H1 (cell line): Measurements from ENCODE around the gene GPRIN1. TPM values are rescaled to one million over a fixed set of nuclear protein-coding genes. Genes with fewer than 3 reads are reported as not detected.

ENCODE experiments used
- CTCF ChIA-PET: fragments of 300-600 bp; sonication (Branson Sonifier 250); formaldehyde crosslinking; loops from one replicate; lab custom pipeline; 2021; ENCODE audit not compliant: partially characterized antibody; lab: Charles Lee
- POLR2A ChIA-PET: fragments of 300-600 bp; sonication (Branson Sonifier 250); formaldehyde crosslinking; loops from one replicate; lab custom pipeline; 2021; ENCODE audit warnings: inconsistent platforms; ENCODE audit not compliant: partially characterized antibody; lab: Charles Lee
- DNase-seq, 2 experiments: peaks; one replicate each; pipeline versions ENCODE4 v3.0.0 to v3.0.0-alpha.2; 2010 to 2022; ENCODE audit warnings: low spot score in 2 of 2, low read depth in 1 of 2, mixed read lengths in 1 of 2
- FAIRE-seq: peaks from 2 replicates; lab custom pipeline; 2011; peaks lifted over from hg19 to GRCh38; lab: Jason Lieb, UNC
- H2AFZ ChIP-seq: 2 replicates; pipeline ENCODE4 v1.8.1; 2012; ENCODE audit warnings: low read length, inconsistent platforms
- H2AK5ac ChIP-seq: 2 replicates; pipeline ENCODE4 v1.6.1; 2013; ENCODE audit warnings: low read depth, low read length
- H2BK120ac ChIP-seq: replicated peaks from 2 replicates; pipeline ENCODE3; 2013; ENCODE audit warnings: low read depth, low read length, inconsistent platforms
- H2BK12ac ChIP-seq: 2 replicates; pipeline ENCODE4 v1.6.1; 2013; ENCODE audit warnings: low read depth, low read length
- H2BK15ac ChIP-seq: 2 replicates; pipeline ENCODE4 v1.6.1; 2013; ENCODE audit warnings: low read length
- H2BK20ac ChIP-seq: 2 replicates; pipeline ENCODE4 v1.6.1; 2013; ENCODE audit warnings: low read length
- H2BK5ac ChIP-seq: 2 replicates; pipeline ENCODE4 v1.6.1; 2013; ENCODE audit warnings: low read depth, low read length
- H3K14ac ChIP-seq: 2 replicates; pipeline ENCODE4 v1.6.1; 2013; ENCODE audit warnings: inconsistent platforms; ENCODE audit not compliant: insufficient read length
- H3K18ac ChIP-seq: 2 replicates; pipeline ENCODE4 v1.6.1; 2013; ENCODE audit warnings: low read length; ENCODE audit errors: extremely low read depth
- H3K23ac ChIP-seq: 2 replicates; pipeline ENCODE4 v1.6.1; 2013; ENCODE audit warnings: inconsistent platforms; ENCODE audit not compliant: insufficient read length
- H3K23me2 ChIP-seq: 2 replicates; pipeline ENCODE4 v1.6.1; 2013; ENCODE audit warnings: low read depth, low read length
- H3K27ac ChIP-seq: 2 replicates; pipeline ENCODE4 v1.6.1; 2011; ENCODE audit warnings: low read depth, low read length, inconsistent platforms
- H3K27me3 ChIP-seq, 4 experiments: replicated peaks in 1 of 4; 1 replicate in 1 of 4; 2 replicates in 3 of 4; pipeline versions ENCODE4 v1.6.1 to v1.8.1; 2011 to 2013; ENCODE audit warnings: low read length in 3 of 4, mild to moderate bottlenecking in 3 of 4, inconsistent platforms in 2 of 4, mixed read lengths in 2 of 4, moderate library complexity in 1 of 4; ENCODE audit not compliant: control insufficient read depth in 3 of 4, insufficient read depth in 3 of 4; ENCODE audit errors: extremely low read depth in 1 of 4
- H3K36me3 ChIP-seq, 4 experiments: 2 replicates each; pipeline versions ENCODE4 v1.6.1 to v1.8.1; 2011 to 2013; ENCODE audit warnings: mild to moderate bottlenecking in 4 of 4, low read length in 3 of 4, moderate library complexity in 2 of 4, control low read depth in 1 of 4, inconsistent platforms in 1 of 4; ENCODE audit not compliant: insufficient read depth in 4 of 4, control insufficient read depth in 2 of 4
- H3K4ac ChIP-seq: replicated peaks from 2 replicates; pipeline ENCODE3; 2013; ENCODE audit warnings: low read length, low read depth, mixed read lengths, inconsistent platforms; ENCODE audit not compliant: insufficient read length
- H3K4me1 ChIP-seq, 4 experiments: replicated peaks in 1 of 4; 1 replicate in 1 of 4; 2 replicates in 3 of 4; pipeline versions ENCODE4 v1.6.1 to v1.8.1; 2011 to 2013; ENCODE audit warnings: low read length in 3 of 4, inconsistent platforms in 2 of 4, mixed read lengths in 1 of 4; ENCODE audit not compliant: insufficient read depth in 4 of 4, control insufficient read depth in 3 of 4
- H3K4me2 ChIP-seq, 2 experiments: 2 replicates each; pipeline versions ENCODE4 v1.6.1 to v1.8.1; 2011 to 2013; ENCODE audit warnings: low read depth in 2 of 2, low read length in 2 of 2, control low read depth in 1 of 2, inconsistent platforms in 1 of 2, mild to moderate bottlenecking in 1 of 2; ENCODE audit not compliant: insufficient read depth in 1 of 2
- H3K4me3 ChIP-seq, 4 experiments: fragments of 200-600, 300-600 bp in 1 of 4; sonication (generic), shearing (Covaris generic), sonication (Bioruptor Twin) in 1 of 4; 2 replicates each; pipeline versions ENCODE4 v1.5.1 to v1.8.1; 2011 to 2016; ENCODE audit warnings: low read length in 4 of 4, low read depth in 3 of 4, control low read depth in 2 of 4, inconsistent platforms in 2 of 4, mild to moderate bottlenecking in 2 of 4, mixed read lengths in 1 of 4, moderate library complexity in 1 of 4; ENCODE audit not compliant: insufficient read depth in 2 of 4; ENCODE audit errors: extremely low read depth in 1 of 4
- H3K56ac ChIP-seq: replicated peaks from 2 replicates; pipeline ENCODE3; 2013; ENCODE audit warnings: low read depth, mild to moderate bottlenecking, mixed read lengths, low read length, inconsistent platforms; ENCODE audit not compliant: insufficient read length
- H3K79me1 ChIP-seq: 2 replicates; pipeline ENCODE4 v1.6.1; 2013; ENCODE audit warnings: low read depth, low read length, control low read depth
- H3K79me2 ChIP-seq, 2 experiments: 2 replicates each; pipeline versions ENCODE4 v1.6.1 to v1.8.1; 2012 to 2013; ENCODE audit warnings: low read length in 2 of 2, mild to moderate bottlenecking in 2 of 2, inconsistent platforms in 1 of 2; ENCODE audit not compliant: insufficient read depth in 2 of 2, control insufficient read depth in 1 of 2
- H3K9ac ChIP-seq, 4 experiments: replicated peaks in 1 of 4; 1 replicate in 1 of 4; 2 replicates in 3 of 4; pipeline versions ENCODE4 v1.6.1 to v1.8.1; 2011 to 2013; ENCODE audit warnings: low read depth in 3 of 4, low read length in 3 of 4, control low read depth in 2 of 4, mild to moderate bottlenecking in 2 of 4, moderate library complexity in 2 of 4, inconsistent platforms in 1 of 4; ENCODE audit errors: extremely low read depth in 1 of 4
- H3K9me3 ChIP-seq, 2 experiments: 2 replicates each; pipeline versions ENCODE4 v1.6.1 to v1.8.1; 2012 to 2013; ENCODE audit warnings: mild to moderate bottlenecking in 2 of 2, moderate library complexity in 2 of 2, control low read depth in 1 of 2, inconsistent platforms in 1 of 2, low read depth in 1 of 2, low read length in 1 of 2, mixed read lengths in 1 of 2; ENCODE audit not compliant: insufficient read depth in 2 of 2
- H4K20me1 ChIP-seq, 2 experiments: replicated peaks in 1 of 2; 2 replicates each; pipeline versions ENCODE3 to v1.8.1; 2011 to 2013; ENCODE audit warnings: inconsistent platforms in 2 of 2, low read length in 2 of 2, mild to moderate bottlenecking in 1 of 2; ENCODE audit not compliant: insufficient read depth in 2 of 2, control insufficient read depth in 1 of 2
- H4K5ac ChIP-seq: 2 replicates; pipeline ENCODE4 v1.6.1; 2013; ENCODE audit warnings: low read length, low read depth, mixed read lengths, inconsistent platforms; ENCODE audit not compliant: insufficient read length
- H4K8ac ChIP-seq: 2 replicates; pipeline ENCODE4 v1.8.0; 2013; ENCODE audit warnings: mild to moderate bottlenecking, moderate library complexity, low read length, inconsistent platforms; ENCODE audit not compliant: insufficient read depth; ENCODE audit errors: extremely low read depth
- H4K91ac ChIP-seq: replicated peaks from 2 replicates; pipeline ENCODE3; 2013; ENCODE audit warnings: low read length, mixed read lengths, inconsistent platforms; ENCODE audit not compliant: insufficient read length
- CTCF ChIP-seq, 3 experiments: IDR thresholded peaks; 1 replicate in 2 of 3; 2 replicates in 1 of 3; pipeline versions ENCODE4 v1.5.1 to v1.6.1; 2011; ENCODE audit warnings: low read length in 3 of 3, mild to moderate bottlenecking in 3 of 3, inconsistent platforms in 2 of 3, low read depth in 1 of 3, moderate library complexity in 1 of 3; ENCODE audit not compliant: insufficient read depth in 1 of 3; ENCODE audit errors: control extremely low read depth in 1 of 3
- KDM5A ChIP-seq: fragments of 200-600 bp; IDR thresholded peaks from 2 replicates; pipeline ENCODE4 v1.7.1; 2012; ENCODE audit warnings: mild to moderate bottlenecking, low read length, inconsistent platforms, mixed read lengths
- WGBS, 2 experiments: shearing (Covaris generic) in 1 of 2; methylation state at CpG; one replicate each; pipeline versions ENCODE4 v1.1.6 to v1.1.7; 2013 to 2015; ENCODE audit warnings: low lambda C conversion rate in 2 of 2, mixed read lengths in 2 of 2, inconsistent platforms in 1 of 2, low coverage in 1 of 2, missing lambda C conversion rate in 1 of 2; ENCODE audit not compliant: insufficient replicate concordance in 2 of 2, insufficient coverage in 1 of 2, insufficient read length in 1 of 2; ENCODE audit errors: extremely low coverage in 1 of 2, missing lambda C conversion rate in 1 of 2; 5-methylcytosine and 5-hydroxymethylcytosine counted together
- polyA plus RNA-seq, 7 experiments: library from polyadenylated mRNA; depleted of rRNA in 3 of 7; stranded (reverse) in 5 of 7; unstranded in 2 of 7; fragments of >200 nt in 5 of 7; fragments of 200-250 nt in 2 of 7; gene quantifications; 1 replicate in 5 of 7; 2 replicates in 1 of 7; 4 replicates in 1 of 7; pipeline versions ENCODE4 v1.2.1 to v1.2.3, GENCODE V29; 2011 to 2013; ENCODE audit warnings: missing spikeins in 2 of 7, mixed read lengths in 2 of 7
- total RNA-seq: library from RNA; stranded (reverse); fragmentation: NEBNext Ultra II Directional; extraction: Animal tissue kit (Norgen Biotek cat#: 25700); gene quantifications from 2 replicates; pipeline ENCODE4 v1.2.1, GENCODE V29; 2021

The GPRIN1 gene
- total and polyA plus RNA-seq, 2 of the 8 experiments (the other 6 are each of a cell fraction or from before 2014, with no cell fraction given), result 3.3 to 12.0 TPM

GRCh38 chr5:176593273-176593869, 16.6 kb downstream of the GPRIN1 start:
- H2BK5ac ChIP-seq, result no peak overlapping the region
- H2BK12ac ChIP-seq, result no peak overlapping the region
- FAIRE-seq (no peak), DNase-seq (no peak)
- H3K23me2 ChIP-seq, result peaks cover 17% of the 10 kb centered on the region; the same call in 1 of the 2 replicates
- POLR2A ChIA-PET, result interaction anchor here (1.0 kb wide), 1 partner anchor 50 kb away, joined by 4 read pairs; no protein-coding TSS in a partner anchor
- H4K5ac ChIP-seq, result no peak overlapping the region
- no peak overlapping the region for H3K4me2 ChIP-seq
- no peak overlapping the region for H3K27ac ChIP-seq
- no peak overlapping the region for H3K4me3 ChIP-seq
- H3K4me1 ChIP-seq, result 0 out of 7 replicates have a peak, but pooled peaks cover 0 to 2% (median 0%) of the 10 kb centered on the region in 4 experiments
- H3K18ac ChIP-seq, result no peak overlapping the region
- peaks cover 0 to 19% (median 7%) of the 10 kb centered on the region in 4 experiments; a peak in 4 of 7 replicates for H3K27me3 ChIP-seq
- peaks cover 0 to 9% of the 10 kb centered on the region in 2 experiments for H4K20me1 ChIP-seq
- H4K91ac ChIP-seq, result no peak overlapping the region
- H3K23ac ChIP-seq, result no peak overlapping the region
- H2AK5ac ChIP-seq, result no peak overlapping the region
- H3K4ac ChIP-seq, result no peak overlapping the region
- H3K14ac ChIP-seq, result no peak overlapping the region
- 90% methylated on average over 12 of the region's 12 CpGs; no CpG with 5 or more reads in 1 of the 2 experiments for WGBS, 2 experiments
- TF ChIP-seq CTCF (IDR thresholded peaks at IDR 0.05; ENCODE audit: control extremely low read depth in 1 of 3, insufficient read depth in 1 of 3, low read depth in 1 of 3, low read length in 3 of 3) (peak in 1 of 3 experiments; percentile 18; a peak in 2 of 4 replicates), KDM5A (no peak)
- no peak overlapping the region for H3K9ac ChIP-seq
- H4K8ac ChIP-seq, result no peak overlapping the region
- no peak overlapping the region for H2BK15ac ChIP-seq
- no peak overlapping the region for H2AFZ ChIP-seq
- H2BK20ac ChIP-seq, result no peak overlapping the region
- no peak overlapping the region for H2BK120ac ChIP-seq
- H3K79me2 ChIP-seq, result no peaks in the 10 kb centered on the region
- H3K36me3 ChIP-seq, result no peaks in the 10 kb centered on the region; a peak in 1 of 8 replicates
- H3K56ac ChIP-seq, result no peak overlapping the region
- CTCF ChIA-PET, result interaction anchor here (0.8 to 5.6 kb wide), 6 partner anchors 11 to 38 kb away, joined by 3 to 37 read pairs (median 3); no protein-coding TSS in a partner anchor
- no peaks in the 10 kb centered on the region for H3K79me1 ChIP-seq
- H3K9me3 ChIP-seq, result peaks cover 7 to 9% of the 10 kb centered on the region in 2 experiments; a peak in 2 of 4 replicates
